ENCODE results near the gene CSTPP1. TPM values are rescaled to one million over a fixed set of nuclear protein-coding genes. Genes with fewer than 3 reads are reported as not detected.

CSTPP1 gene
- polyA plus RNA-seq, 1 donor from 2014 or later = 46.4 TPM

GRCh38 chr11:47147250-47147649, 210.7 kb downstream of the CSTPP1 start:
- H3K9me2 ChIP-seq (ENCODE audit: insufficient read depth, low read length) = no peaks in the 10 kb centered on the region
- H3K4me2 ChIP-seq (ENCODE audit: low read length) = no peak overlapping the region
- H3K36me3 ChIP-seq (ENCODE audit: insufficient read depth, low read length) = no peaks in the 10 kb centered on the region
- H3K27me3 ChIP-seq (ENCODE audit: insufficient read depth, low read depth, low read length) = no peaks in the 10 kb centered on the region
- TF ChIP-seq CTCF (IDR thresholded peaks at IDR 0.05; ENCODE audit: poor library complexity, severe bottlenecking) (no peak), SMC3 (conservative IDR thresholded peaks at IDR 0.05; ENCODE audit: poor library complexity) (no peak), MXI1 (conservative IDR thresholded peaks at IDR 0.05; ENCODE audit: poor library complexity, severe bottlenecking) (no peak), REST (IDR thresholded peaks at IDR 0.05; ENCODE audit: borderline replicate concordance) (no peak), EZH2 (IDR thresholded peaks at IDR 0.05; ENCODE audit: borderline replicate concordance, insufficient read depth, low read length, poor library complexity, severe bottlenecking) (no peak), TAF1 (IDR thresholded peaks at IDR 0.05; ENCODE audit: low read depth) (no peak), RAD21 (conservative IDR thresholded peaks at IDR 0.05) (no peak), EP300 (conservative IDR thresholded peaks at IDR 0.05; ENCODE audit: poor library complexity, severe bottlenecking) (no peak), POLR2AphosphoS5 (IDR thresholded peaks at IDR 0.05) (no peak)
- no peak overlapping the region for H3K9ac ChIP-seq (ENCODE audit: low read length)
- H3K4me3 ChIP-seq (ENCODE audit: low read length) = no peak overlapping the region
- H3K27ac ChIP-seq (ENCODE audit: low read length) = no peak overlapping the region
- H3F3A ChIP-seq (ENCODE audit: insufficient read depth, low read length, poor library complexity, severe bottlenecking) = no peaks in the 10 kb centered on the region
- no peaks in the 10 kb centered on the region for H3K9me3 ChIP-seq (ENCODE audit: low read length)
- H2AFZ ChIP-seq (ENCODE audit: low read depth, low read length) = no peak overlapping the region
- H3K79me2 ChIP-seq (replicated peaks; ENCODE audit: insufficient read depth, low read length) = no peaks in the 10 kb centered on the region
- no peaks in the 10 kb centered on the region for H4K20me1 ChIP-seq (ENCODE audit: insufficient read depth)

GRCh38 chr11:47147681-47148080, 211.1 kb downstream of the CSTPP1 start:
- no peaks in the 10 kb centered on the region for H3K27me3 ChIP-seq (ENCODE audit: insufficient read depth, low read depth, low read length)
- TF ChIP-seq REST (IDR thresholded peaks at IDR 0.05; ENCODE audit: borderline replicate concordance) (no peak), MXI1 (conservative IDR thresholded peaks at IDR 0.05; ENCODE audit: poor library complexity, severe bottlenecking) (no peak), CTCF (IDR thresholded peaks at IDR 0.05; ENCODE audit: poor library complexity, severe bottlenecking) (no peak), TAF1 (IDR thresholded peaks at IDR 0.05; ENCODE audit: low read depth) (no peak), POLR2AphosphoS5 (IDR thresholded peaks at IDR 0.05) (no peak), SMC3 (conservative IDR thresholded peaks at IDR 0.05; ENCODE audit: poor library complexity) (no peak), EZH2 (IDR thresholded peaks at IDR 0.05; ENCODE audit: borderline replicate concordance, insufficient read depth, low read length, poor library complexity, severe bottlenecking) (no peak), EP300 (conservative IDR thresholded peaks at IDR 0.05; ENCODE audit: poor library complexity, severe bottlenecking) (no peak), RAD21 (conservative IDR thresholded peaks at IDR 0.05) (no peak)
- no peaks in the 10 kb centered on the region for H3K9me3 ChIP-seq (ENCODE audit: low read length)
- no peaks in the 10 kb centered on the region for H3F3A ChIP-seq (ENCODE audit: insufficient read depth, low read length, poor library complexity, severe bottlenecking)
- H3K9me2 ChIP-seq (ENCODE audit: insufficient read depth, low read length) = no peaks in the 10 kb centered on the region
- no peaks in the 10 kb centered on the region for H3K36me3 ChIP-seq (ENCODE audit: insufficient read depth, low read length)
- no peak overlapping the region for H2AFZ ChIP-seq (ENCODE audit: low read depth, low read length)
- H4K20me1 ChIP-seq (ENCODE audit: insufficient read depth) = no peaks in the 10 kb centered on the region
- H3K4me2 ChIP-seq (ENCODE audit: low read length) = no peak overlapping the region
- H3K79me2 ChIP-seq (replicated peaks; ENCODE audit: insufficient read depth, low read length) = no peaks in the 10 kb centered on the region
- H3K27ac ChIP-seq (ENCODE audit: low read length) = no peak overlapping the region
- H3K9ac ChIP-seq (ENCODE audit: low read length) = no peak overlapping the region
- no peak overlapping the region for H3K4me3 ChIP-seq (ENCODE audit: low read length)
